ENCODE results near the gene VAV3.
"Not testable (repeated sequence)": the region's sequence is repeated elsewhere in the genome, so short reads cannot be mapped to it uniquely, and the experiment has no call there.

The VAV3 gene

DNA sequence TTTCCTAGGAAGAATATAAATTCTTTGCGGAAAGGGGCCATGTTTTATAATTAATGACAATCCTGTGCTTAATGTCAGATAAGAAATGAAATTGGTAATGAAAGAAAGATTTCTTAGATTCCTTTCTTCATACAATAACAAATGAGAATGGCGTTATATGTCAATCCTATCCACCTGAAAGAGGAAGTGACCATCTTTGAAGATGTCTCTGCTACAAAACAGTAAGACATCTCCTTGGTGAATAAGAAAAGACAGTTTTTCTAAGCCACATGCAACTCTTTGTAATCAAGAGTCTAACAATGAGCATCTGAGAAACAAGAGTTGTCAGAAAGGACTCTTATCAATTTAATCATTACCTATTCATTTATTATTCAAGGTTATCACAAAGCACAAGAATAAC, 286.0 kb downstream of the VAV3 start:
- no peak for DNase-seq

DNA sequence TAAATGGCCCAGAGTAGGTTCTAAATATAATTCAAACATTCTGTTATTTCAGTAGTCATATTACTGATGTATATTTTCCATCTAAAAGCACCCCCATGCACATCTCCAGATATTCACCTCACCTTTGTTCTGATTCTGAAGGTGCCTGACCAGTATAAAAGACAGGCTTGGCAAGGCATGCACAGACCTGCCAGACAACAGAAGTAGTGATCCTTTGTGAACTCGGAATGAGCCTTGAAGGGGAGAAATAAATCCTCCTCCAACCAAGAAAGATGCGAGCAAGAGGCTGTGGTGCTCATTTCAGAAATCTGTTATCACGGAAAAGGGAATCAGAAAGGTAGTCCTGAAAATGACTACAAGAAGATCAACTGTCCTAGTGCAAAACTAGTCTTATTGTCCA, 287.3 kb downstream of the VAV3 start:
- no peak for DNase-seq

DNA sequence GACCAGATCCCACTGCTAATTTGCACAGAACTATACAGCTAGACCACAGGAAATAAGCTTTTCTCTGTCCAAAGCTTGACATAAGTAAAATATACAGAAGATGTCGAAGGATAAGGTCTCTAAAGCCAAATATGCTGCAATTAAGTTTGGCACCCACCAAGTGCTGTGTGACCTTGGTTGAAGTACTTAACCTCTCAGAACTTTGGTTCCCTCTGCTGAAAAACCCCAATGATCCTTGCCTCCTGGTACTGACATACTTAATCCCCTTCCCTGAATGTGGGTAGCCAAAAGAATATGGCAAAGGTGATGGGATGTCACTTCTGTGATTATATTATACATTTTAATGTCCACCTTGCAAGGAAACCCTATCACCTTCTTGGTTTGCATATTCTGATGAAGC, 290.5 kb downstream of the VAV3 start:
- DNase-seq = no peak

DNA sequence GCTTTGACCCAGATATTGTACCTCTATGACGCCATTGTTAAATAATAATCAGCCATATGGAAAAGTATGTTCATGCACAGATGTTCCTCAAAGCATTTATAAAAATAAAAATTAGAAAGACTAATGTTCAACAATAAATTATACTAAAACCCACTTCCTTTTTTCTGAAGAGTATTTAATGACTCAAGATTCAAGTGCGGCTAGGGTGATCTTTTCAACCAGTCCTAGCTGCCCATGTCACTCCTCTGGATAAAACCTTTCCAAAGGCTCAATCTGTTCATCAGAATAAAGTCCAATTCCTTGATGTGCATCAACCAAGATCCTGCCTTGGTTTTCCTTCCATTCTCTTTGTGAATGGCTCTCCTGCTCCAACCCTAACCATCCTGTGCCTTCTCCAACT, 292.0 kb downstream of the VAV3 start:
- peak in 1 of 2 experiments; percentile 37 for DNase-seq

DNA sequence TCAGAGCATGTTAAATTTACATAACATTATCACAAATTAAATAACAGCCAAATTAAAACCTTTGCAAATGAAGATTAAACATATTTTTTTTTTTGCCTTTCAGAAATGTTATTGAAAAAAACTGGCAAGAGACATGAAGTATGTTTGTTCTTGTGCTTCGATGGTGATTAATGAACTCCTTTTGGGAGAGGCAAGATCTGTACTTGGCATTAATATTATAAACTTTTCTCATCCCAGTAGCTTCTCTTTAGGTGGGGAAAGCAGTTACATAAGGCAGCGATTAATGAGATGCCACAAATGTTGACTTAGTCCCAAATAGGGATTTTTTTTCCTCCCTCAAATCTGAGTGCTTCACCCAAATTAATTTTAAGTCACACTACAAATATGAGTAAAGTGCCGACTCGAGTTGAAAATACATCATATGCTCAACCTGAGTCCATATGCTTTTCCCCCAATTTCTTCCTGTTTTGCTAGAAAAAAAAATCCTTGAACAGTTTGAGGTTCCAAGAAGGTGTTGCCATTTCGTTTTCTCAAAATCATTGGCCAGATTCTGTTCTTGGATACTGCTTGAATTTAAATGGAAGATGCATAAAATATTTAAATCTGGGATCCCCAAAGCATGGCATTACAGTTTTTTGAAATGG, 294.5 kb downstream of the VAV3 start:
- peak in 1 of 2 experiments; percentile 98 for DNase-seq

DNA sequence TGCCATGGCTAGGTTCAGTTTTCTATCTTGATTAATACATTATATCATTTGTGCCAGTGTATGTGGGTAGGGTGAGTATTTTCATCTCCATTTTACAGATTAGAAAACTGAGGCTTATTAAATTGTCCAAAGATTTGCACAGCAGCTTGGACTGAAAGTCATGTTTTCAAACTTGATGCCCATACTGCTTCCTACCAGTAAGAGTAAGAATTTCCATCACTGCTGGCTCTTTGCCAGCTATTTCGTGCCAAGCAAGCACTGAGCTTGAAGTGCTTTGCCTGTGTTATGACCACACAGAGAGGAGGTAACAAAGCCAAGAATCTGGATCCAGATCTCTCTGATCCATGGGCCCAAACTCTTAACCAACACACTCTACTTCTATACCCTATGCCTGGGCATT, 295.0 kb downstream of the VAV3 start:
- peak; percentile 99 to 100 for DNase-seq

DNA sequence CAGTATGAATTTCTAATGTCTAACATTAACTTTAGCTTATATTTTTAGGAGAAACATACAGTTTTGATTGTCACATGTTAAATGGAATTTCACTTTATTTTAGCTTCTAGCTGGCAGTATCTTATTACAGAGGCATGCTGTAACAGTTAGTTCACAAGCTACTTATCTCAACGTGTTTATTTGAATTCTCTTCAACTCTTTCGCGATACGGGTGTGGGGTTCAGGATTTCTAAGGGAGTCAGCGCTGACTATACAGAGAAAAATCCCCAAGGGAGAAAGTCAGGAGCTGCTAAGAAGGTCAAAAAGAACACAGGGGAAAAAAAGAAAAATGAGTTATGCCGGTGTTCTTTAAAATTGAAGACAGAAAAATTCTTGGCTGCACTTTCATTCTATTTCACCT, 296.2 kb downstream of the VAV3 start:
- DNase-seq = no peak

DNA sequence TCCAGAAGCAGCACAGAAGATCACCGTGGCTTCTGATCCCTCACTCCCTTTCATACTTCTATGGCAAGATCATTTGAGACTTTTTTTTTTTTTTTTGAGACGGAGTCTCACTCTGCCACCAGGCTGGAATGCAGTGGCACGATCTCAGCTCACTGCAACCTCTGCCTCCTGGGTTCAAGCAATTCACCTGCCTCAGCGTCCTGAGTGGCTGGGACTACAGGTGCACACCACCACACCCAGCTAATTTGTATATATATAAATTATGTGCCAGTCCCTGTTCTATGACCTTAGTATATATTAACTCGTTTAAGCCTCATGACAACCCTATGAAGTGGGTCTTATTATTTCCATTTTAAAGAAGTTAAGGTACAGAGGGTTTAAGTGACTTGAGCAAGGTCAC, 298.5 kb downstream of the VAV3 start:
- DNase-seq = no peak

DNA sequence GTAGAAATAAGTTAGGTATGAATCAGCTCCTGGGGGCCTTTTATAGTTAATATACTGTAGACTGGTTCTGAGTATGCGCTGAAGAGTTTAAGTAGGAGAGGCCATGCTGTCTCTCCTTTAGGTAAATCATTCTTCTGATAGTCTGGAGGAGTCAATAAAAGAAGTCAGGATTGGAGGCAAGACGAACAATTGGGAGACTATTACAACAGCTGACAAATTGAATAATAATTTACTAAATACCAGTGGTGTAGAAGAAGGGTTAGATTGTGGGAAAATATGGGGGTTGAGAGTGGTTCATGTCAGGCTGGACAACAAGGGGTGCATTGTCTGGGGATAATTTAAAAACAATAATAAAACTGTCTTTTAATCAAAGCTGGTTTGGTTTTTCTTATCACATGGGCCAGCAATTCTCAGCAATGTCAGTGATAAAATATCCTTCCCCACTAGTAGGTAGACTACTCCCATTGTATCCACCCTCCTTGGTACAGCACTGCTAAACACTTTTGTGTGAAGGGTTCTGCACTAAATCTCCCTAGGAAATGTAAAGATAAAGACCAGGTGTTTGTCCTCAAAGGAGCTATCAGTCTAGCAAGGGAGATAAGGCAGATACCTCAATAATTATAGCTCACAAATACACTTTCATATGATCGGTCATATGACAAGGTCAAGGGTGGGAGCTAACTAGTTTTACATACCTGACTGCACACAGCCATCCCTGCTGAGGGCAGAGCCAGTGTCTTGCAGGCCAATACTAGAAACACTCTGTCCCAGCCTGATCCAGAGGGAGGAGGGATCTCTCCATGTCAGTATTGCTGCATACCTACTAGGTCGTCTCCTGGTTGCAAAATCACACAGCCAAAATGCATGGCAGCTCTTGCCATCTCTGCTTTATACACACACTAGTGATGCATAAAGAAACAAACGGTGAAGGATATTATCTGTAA, 299.7 kb downstream of the VAV3 start:
- no peak for DNase-seq

DNA sequence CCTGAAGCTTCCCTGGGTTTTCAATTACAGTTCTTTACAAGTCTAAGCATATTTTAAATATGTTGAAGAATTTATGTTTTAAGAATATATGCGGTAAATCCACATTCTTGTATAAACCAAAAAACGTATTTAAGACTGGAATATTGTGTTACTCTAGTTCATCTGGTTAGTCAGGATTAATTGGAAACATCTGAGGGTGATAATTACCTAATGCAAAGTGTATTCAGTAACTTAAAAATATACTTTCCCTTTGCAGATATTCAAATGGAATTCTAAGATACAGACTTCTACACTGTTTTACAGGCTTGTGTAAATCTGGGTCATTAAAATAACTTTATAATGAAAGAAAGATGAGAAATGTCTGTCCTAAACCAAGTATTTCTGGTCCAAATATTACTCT, 302.0 kb downstream of the VAV3 start:
- DNase-seq = no peak

DNA sequence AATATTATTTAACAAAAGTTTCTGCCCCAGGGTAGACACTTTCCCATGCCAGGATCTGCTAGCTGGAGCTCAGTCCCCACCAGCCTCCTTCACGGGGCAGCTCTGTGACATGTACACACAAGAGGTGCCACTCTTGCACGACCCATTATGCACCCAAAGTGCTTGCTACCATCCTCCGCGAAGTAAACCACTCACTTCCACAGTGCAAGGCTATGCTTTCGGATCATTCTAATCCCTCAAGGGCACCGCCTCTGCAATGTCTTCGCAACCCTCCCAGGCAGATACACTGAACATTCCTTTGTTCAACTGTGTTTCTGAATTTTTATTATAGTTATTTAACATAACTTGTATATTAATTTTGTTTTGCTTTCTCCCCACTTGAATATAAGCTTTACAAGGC, 303.8 kb downstream of the VAV3 start:
- DNase-seq = no peak

DNA sequence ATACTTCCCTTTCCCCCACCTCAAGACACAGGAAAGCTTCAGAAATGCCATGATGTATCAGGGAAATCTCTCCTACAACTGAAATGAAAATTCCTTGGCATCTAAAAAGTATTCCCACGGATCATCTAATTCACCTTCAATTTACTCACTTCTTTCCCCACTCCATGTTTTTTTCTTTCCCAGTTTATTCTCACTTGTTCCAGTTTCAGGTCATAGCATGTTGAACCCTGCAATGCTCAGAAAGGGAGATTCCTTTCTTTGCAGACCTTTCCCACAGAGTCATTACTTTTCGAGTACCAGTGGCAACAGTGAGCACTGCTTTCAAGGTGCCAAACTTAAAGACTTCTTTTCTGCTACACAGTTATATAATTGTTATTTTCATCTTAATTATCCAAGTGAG, 305.0 kb downstream of the VAV3 start:
- DNase-seq = no peak

DNA sequence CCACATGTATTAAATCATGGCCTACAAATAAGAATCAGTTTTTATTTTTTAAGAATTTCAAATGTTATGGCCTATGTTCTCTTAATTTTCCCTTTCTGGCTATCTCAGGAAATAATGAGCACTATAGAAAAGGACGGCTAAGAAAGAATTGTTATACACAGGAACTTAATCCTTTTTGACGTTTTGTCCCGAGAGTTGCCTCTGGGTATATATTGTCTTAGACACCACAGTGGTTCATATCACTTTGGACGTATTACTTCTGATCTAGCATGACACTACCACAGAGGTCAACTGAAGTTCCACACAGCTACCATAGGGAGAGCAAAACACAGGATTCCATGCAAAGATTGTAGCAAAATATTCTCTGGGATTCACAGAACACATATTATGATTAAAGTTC, 307.6 kb downstream of the VAV3 start:
- DNase-seq = no peak

DNA sequence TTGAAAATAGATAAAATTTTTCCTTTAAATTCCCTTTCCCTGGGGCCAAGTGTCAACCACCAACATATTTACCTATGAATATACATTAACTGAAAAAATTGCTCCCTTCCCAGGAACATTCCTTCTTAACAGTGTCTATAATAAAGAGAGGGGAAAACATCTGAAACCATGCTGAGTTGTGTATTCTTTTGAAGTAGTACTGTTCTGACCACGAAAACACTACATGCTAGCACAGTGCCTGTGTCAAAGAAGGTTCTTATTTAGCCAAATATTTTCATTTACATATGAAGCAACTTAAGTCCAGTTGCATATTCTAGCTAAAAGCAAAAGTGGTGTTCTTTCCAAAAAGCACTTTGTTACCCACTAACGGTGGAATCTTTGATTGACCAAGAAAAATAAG, 311.2 kb downstream of the VAV3 start:
- no peak for DNase-seq

DNA sequence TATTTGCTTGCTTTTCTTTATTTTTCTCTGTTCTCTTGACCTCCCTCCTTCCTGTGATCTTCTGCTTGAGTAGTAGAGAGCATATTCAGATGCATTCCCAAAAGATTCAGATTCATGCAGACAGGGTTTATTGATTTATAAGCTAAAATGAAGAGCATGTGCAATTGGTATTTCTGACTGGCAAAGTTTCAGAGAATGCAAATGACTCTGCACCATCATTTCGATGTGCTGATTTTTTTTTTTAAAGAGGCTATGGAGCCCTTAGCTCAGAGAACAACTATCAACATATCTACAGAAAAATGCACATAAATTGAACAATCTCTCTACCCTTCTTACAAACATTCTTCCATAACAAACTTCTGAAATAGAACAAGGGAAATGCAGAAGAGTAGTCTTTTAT, 312.0 kb downstream of the VAV3 start:
- peak in 1 of 2 experiments; percentile 56 for DNase-seq

DNA sequence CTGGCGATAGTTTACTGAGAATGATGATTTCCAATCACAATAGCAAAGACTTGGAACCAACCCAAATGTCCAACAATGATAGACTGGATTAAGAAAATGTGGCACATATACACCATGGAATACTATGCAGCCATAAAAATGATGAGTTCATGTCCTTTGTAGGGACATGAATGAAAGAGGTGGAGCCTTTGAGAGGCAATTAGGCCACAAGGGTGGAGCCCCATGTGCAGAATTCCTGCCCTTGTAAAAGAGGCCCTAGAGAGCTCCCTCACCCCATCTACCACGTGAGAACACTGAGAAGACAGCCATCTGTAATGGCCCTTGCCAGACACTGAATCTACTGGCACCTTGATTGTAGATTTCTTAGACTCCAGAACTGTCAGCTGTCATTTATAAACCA, 314.2 kb downstream of the VAV3 start:
- DNase-seq = not testable (repeated sequence)

DNA sequence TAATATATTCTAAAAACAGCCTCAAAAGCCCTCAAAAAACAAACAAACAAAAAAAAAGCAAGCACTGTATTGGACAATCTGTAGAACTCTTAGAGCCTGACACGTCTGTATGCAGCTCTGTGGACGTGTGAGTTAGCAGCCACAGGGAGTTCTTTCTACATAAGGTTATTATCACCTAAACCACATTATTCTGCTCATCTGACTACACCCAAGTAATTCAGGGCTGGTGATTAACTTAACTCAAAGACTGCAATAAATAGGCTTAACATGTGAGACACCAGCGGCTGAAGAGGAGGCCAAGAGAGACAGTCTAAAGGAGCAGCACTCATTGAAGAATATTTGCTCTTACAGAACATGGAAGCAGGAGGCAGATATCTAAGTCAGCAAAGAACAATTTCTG, 316.0 kb downstream of the VAV3 start:
- DNase-seq = peak in 1 of 2 experiments; percentile 17

DNA sequence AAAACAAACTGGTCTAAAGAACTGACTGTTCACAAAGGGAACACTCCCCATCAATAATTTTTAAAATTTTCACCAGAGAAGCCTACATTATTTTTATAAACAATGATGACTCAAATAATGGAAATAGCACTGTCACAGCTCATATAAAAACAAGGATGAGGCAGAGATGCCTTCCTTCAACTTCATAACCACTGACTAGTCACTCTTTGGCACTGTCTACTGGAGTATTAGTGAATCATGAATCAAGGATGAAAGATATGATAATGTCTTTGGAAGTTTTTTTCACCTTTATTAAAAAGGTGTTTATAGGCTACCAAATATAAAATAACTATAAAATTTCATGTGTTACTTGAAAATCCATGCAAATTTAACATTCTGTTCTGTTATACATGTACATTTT, 316.9 kb downstream of the VAV3 start:
- DNase-seq = peak in 1 of 2 experiments; percentile 62

DNA sequence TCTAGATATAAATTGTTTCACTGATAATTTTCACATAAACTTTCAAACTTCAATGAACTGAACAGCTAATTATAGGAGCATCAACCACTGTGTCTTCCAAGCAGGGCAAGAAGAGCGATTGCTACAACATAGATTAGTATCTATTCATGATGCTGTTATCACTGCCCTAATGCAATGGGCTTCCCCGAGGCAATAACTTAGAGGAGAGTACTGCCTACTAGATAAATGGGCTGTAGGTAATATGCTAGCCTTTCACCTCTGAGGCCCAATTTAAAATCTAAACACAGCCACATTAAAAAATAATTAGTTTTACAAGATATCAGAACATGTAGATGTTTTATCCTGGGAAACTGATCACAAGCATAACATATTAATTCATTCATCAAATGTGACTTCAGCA, 318.0 kb downstream of the VAV3 start:
- DNase-seq = no peak

DNA sequence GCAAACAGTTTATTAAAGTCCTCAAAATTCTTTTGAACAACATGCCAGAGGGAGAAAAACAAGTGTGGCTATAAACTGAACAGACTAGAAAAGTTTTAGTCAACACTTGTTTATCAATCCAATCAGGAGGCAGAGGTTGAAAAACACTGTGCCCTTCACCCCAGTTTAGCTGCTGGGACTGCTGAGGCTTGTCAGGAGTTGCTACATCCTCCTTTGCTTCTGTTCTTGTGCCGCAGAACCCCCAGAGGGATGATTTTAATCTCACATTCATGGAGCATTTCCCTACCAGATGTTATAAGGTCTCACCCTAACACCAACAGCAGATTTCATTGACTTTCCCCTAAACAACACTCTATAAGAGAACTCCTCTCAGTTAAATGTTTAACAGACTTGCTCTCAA, 321.2 kb downstream of the VAV3 start:
- no peak for DNase-seq

DNA sequence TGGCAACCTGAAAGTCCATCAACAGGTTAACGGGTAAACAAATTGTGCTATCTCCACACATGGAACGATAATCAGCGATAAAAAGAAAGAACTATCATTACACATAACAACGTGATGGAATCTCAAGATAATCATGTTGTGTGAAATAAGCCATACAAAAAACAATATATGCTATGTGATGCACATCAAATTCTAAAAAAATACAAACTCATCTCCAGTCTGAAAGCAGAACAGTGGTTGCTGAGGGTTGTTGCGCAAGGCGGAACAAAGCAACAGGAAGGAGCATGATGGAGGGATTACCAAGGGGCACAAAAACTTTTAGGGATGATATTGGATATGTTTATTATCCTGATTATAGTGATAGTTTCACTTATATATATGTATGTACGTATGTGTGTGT, 324.8 kb downstream of the VAV3 start:
- no peak for DNase-seq

DNA sequence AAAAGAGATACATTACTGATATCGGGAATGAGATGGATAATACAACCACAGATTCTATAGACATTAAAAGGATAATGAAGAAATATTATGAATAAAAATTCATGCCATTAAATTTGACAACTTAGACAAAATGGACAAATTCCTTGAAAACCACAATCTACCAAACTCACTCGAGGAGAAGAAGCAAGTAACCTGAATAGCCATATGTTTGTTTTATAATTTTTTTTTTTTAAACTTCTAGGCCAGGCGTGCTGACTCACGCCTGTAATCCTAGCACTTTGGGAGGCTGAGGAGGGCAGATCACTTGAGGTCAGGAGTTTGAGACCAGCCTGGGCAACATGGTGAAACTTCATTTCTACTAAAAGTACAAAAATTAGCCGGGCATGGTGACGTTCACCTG, 327.9 kb downstream of the VAV3 start:
- no peak for DNase-seq

DNA sequence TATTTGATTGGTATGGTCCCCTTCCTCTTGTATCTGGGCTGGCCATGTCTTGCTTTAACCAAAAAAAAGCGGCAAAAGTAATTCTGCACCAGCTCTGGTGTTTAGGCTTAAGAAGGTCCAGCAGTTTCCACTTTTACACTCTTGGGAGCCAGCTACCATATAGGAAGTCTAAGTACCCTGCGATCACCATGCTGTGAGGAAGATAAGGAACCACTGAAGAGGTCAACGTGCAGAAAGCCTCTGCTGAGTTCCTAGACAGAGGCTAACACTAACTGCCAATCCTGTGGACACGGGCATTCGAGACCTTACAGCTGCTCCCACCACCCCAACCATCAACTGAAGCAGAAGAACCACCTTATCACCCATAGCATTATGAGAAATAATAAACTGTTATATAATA, 331.4 kb downstream of the VAV3 start:
- DNase-seq = no peak

DNA sequence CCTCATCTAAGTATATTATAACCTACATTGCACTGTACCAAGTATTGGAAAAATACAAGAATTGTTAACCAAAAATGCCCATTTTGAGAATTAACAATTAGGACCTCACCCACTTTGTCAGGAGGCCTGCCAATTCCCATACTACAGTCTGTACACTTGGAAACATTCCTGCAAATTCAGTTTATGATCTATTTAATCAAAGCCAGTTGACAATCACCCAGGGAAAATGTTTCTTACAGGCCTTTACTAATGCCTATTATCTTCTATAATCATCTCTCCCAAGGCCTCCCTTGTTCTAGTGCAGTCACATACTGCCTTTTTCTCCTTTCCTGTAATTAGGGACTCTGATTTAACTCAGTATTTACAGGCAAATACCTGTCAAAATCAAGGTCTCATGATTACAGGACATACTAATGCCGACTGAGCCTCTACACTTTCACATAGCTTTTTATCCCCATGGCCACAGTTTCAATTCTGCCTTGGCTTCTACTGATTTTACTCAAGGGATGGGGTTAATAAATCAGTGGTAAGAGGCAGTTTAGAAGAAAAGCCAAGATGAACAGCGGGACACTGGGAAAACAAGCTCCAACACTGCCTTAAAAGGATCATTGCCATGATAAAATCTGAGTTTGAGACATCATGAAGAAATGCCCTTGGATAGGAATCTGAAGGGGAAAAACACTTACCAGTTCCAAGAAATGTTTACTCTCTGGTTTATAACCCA, 338.7 kb downstream of the VAV3 start:
- peak; percentile 97 to 99 for DNase-seq
